GM12872 (cell line): ENCODE measurements around the gene ASPM.

Source experiments
- CTCF ChIP-seq: IDR thresholded peaks from 3 replicates; pipeline ENCODE4 v1.5.1; 2011; ENCODE audit warnings: low read depth, mild to moderate bottlenecking, low read length, moderate library complexity; ENCODE audit not compliant: insufficient read depth

Gene ASPM

DNA sequence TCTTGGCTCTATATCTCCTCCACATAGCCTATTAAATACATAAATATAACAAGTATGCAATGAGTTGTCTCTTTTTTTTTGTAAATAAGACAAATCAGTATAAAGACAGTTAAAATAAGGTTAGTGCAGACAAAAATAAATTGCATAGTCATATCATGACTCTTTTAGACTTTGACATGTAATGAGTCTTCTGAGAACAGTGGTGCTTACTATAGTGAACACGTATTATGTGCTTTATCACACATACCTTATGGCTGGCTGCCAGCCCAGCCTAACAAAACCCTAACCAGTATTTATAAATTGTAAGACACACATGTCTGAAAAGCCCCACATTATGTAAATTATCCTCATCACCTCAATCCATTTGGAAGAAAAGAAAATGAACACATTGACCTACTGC, 50.3 kb downstream of the ASPM start:
- TF ChIP-seq CTCF, result no peak

GRCh38 chr1:197093226-197093885, 53.1 kb downstream of the ASPM start:
- no peak for TF ChIP-seq CTCF

- TF ChIP-seq CTCF, result no peak
Measured at GRCh38 chr1:197092491-197093023, 53.9 kb downstream of the ASPM start.

DNA sequence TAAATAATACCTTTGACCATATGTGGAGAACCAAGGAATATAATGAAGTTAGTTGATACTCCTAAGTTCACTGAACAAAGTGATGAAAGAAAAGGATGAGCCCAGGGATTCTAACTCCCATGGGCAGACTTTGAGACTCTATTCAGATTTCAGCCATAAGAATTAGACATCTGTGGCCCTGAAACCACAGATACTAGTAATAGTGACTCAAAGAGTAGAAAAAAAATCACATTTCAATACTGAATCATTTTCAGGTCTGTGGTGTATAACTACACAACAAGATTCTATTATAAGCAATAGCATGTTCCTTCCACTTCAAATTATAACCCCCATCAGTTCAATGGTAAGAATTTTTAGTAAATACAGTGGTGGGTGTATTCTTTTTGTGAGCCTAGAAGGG, 63.0 kb downstream of the ASPM start:
- no peak for TF ChIP-seq CTCF

DNA sequence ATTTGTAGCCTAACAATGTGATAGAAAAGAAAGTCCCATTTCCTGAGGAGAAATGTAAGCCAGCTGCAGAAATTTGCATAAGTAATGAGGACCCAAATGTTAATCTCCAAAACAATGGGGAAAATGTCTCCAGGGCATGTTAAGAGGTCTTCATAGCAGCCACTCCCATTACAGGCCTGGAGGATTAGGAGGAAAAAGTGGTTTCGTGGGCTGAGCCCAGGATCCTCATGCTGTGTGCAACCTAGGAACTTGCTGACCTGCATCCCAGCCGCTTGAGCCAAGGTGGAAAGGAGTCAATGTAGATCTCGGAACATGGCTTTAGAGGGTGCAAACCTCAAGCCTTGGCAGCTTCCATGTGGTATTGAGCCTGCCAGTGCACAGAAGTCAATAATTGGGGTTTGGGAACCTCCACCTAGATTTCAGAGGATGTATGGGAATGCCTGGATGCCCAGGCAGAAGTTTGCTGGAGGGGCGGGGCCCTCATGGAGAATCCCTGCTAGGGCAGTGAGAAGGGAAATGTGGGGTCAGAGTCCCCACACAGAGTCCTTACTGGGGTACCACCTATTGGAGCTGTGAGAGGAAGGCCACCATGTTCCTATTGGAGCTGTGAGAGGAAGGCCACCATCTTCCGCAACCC, 65.2 kb downstream of the ASPM start:
- no peak for TF ChIP-seq CTCF

DNA sequence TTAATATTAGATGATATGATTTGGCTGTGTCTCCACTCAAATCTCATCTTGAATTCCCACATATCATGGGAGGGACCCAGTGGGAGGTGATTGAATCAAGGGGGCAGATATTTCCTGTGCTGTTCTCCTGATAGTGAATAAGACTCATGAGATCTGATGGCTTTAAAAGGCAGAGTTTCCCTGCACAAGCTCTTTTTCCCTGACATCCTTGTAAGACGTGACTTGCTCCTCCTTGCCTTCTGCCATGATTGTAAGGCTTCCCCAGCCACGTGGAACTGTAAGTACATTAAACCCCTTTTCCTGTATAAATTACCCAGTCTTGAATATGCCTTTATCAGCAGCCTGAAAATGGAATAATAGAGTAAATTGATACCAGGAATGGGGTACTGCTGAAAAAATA, 66.1 kb downstream of the ASPM start:
- no peak for TF ChIP-seq CTCF

DNA sequence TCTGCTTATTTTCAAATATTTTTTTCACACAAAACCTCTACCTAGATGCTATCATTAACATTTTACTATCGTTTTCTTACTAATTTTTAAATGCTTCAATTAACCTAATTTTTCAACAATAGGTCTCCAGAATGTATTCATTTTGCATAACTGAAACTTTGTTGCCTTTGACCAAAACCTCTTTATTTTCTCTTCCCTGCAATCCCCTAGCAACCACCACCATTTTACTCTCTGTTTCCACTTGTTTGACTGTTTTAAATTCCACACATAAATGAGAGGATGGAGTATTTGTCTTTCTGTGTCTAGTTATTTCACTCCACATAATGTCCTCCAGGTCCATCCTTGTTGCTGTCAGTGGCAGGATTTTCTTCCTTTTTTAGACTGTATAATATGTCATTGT, 69.9 kb downstream of the ASPM start:
- no peak for TF ChIP-seq CTCF
